Measurements from ENCODE around the gene SYT2.

GRCh38 chr1:202605515-202605914, 104.7 kb downstream of the SYT2 start:
- TF ChIP-seq, protein P1, sequence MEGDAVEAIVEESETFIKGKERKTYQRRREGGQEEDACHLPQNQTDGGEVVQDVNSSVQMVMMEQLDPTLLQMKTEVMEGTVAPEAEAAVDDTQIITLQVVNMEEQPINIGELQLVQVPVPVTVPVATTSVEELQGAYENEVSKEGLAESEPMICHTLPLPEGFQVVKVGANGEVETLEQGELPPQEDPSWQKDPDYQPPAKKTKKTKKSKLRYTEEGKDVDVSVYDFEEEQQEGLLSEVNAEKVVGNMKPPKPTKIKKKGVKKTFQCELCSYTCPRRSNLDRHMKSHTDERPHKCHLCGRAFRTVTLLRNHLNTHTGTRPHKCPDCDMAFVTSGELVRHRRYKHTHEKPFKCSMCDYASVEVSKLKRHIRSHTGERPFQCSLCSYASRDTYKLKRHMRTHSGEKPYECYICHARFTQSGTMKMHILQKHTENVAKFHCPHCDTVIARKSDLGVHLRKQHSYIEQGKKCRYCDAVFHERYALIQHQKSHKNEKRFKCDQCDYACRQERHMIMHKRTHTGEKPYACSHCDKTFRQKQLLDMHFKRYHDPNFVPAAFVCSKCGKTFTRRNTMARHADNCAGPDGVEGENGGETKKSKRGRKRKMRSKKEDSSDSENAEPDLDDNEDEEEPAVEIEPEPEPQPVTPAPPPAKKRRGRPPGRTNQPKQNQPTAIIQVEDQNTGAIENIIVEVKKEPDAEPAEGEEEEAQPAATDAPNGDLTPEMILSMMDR (IDR thresholded peaks at IDR 0.05 in 8 of 11, conservative IDR thresholded peaks at IDR 0.05 in 3 of 11): no peak
- TF ChIP-seq POLR2AphosphoS5 (IDR thresholded peaks at IDR 0.05) (no peak), POLR2A (IDR thresholded peaks at IDR 0.05) (no peak)

Data from spleen (tissue), 7 donors.